ENCODE data around the gene KMT5C.

Gene KMT5C

DNA sequence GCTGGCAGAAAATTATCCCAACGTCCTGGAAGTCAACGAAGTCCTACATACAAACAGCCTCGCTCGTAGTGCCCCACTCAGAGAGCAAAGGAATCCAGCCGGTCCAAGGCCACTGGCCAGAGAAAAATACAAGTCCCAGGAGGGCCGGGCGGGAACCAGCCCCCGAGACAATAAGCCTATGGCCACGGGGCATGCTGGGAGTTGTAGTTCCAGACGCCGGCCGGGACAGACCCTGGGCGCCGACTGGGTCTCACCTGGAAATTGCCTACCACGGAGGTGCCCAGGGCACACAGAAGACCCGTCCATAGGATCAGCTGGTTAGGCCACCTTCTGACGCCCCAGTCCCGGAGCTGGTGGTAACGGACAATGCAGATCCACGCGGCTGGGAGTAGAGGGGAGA, 19.9 kb upstream of the KMT5C start (continued):
- TF ChIP-seq, protein P1, sequence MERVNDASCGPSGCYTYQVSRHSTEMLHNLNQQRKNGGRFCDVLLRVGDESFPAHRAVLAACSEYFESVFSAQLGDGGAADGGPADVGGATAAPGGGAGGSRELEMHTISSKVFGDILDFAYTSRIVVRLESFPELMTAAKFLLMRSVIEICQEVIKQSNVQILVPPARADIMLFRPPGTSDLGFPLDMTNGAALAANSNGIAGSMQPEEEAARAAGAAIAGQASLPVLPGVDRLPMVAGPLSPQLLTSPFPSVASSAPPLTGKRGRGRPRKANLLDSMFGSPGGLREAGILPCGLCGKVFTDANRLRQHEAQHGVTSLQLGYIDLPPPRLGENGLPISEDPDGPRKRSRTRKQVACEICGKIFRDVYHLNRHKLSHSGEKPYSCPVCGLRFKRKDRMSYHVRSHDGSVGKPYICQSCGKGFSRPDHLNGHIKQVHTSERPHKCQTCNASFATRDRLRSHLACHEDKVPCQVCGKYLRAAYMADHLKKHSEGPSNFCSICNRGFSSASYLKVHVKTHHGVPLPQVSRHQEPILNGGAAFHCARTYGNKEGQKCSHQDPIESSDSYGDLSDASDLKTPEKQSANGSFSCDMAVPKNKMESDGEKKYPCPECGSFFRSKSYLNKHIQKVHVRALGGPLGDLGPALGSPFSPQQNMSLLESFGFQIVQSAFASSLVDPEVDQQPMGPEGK (CRISPR knock-in tag; IDR thresholded peaks at IDR 0.05; ENCODE audit: borderline replicate concordance): no peak
- TF ChIP-seq GLIS3 (CRISPR knock-in tag; IDR thresholded peaks at IDR 0.05): no peak
- TF ChIP-seq SNAI2 (CRISPR knock-in tag; IDR thresholded peaks at IDR 0.05): no peak
- no peak for TF ChIP-seq ISL1 (CRISPR knock-in tag; IDR thresholded peaks at IDR 0.05)
- no peak for TF ChIP-seq PPARA (CRISPR knock-in tag; IDR thresholded peaks at IDR 0.05; ENCODE audit: borderline replicate concordance)
- TF ChIP-seq CSDC2 (CRISPR knock-in tag; IDR thresholded peaks at IDR 0.05): no peak
- TF ChIP-seq, protein P2, sequence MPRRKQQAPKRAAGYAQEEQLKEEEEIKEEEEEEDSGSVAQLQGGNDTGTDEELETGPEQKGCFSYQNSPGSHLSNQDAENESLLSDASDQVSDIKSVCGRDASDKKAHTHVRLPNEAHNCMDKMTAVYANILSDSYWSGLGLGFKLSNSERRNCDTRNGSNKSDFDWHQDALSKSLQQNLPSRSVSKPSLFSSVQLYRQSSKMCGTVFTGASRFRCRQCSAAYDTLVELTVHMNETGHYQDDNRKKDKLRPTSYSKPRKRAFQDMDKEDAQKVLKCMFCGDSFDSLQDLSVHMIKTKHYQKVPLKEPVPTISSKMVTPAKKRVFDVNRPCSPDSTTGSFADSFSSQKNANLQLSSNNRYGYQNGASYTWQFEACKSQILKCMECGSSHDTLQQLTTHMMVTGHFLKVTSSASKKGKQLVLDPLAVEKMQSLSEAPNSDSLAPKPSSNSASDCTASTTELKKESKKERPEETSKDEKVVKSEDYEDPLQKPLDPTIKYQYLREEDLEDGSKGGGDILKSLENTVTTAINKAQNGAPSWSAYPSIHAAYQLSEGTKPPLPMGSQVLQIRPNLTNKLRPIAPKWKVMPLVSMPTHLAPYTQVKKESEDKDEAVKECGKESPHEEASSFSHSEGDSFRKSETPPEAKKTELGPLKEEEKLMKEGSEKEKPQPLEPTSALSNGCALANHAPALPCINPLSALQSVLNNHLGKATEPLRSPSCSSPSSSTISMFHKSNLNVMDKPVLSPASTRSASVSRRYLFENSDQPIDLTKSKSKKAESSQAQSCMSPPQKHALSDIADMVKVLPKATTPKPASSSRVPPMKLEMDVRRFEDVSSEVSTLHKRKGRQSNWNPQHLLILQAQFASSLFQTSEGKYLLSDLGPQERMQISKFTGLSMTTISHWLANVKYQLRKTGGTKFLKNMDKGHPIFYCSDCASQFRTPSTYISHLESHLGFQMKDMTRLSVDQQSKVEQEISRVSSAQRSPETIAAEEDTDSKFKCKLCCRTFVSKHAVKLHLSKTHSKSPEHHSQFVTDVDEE (CRISPR knock-in tag; IDR thresholded peaks at IDR 0.05): no peak

DNA sequence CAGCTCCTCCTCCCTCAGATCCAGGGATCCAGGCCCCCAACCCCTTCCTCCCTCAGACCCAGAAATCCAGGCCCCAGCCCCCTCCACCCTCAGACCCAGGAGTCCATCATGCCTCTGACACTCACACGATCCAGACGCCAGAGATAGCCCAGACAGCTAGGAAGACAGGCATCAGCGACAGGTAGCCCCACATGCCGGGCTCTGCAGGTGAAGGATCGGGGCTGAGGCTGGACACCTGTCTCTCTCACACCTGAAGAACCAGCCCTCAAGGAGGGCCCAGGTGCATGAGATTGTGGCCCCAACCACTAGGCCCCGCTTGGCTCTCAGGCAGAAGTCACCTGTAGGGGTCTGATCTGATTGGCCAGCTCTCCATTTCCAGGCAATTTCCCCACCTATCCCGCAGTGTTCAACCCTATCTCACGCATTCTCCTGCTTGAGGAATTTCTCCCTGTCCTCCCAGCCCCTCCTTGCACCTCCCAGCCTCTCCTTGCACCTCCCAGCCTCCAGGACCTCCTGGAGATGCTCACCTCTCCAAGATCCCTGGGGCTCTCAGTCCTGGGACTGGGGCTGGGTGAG, 18.7 kb upstream of the KMT5C start:
- no peak for TF ChIP-seq RARB (CRISPR knock-in tag; IDR thresholded peaks at IDR 0.05)
- TF ChIP-seq SNAI2 (CRISPR knock-in tag; IDR thresholded peaks at IDR 0.05): no peak
- no peak for TF ChIP-seq TOX (CRISPR knock-in tag; IDR thresholded peaks at IDR 0.05; ENCODE audit: borderline replicate concordance)
- TF ChIP-seq TCF4 (CRISPR knock-in tag; IDR thresholded peaks at IDR 0.05; ENCODE audit: borderline replicate concordance): no peak
- no peak for TF ChIP-seq ISL1 (CRISPR knock-in tag; IDR thresholded peaks at IDR 0.05)
- TF ChIP-seq, protein P3, sequence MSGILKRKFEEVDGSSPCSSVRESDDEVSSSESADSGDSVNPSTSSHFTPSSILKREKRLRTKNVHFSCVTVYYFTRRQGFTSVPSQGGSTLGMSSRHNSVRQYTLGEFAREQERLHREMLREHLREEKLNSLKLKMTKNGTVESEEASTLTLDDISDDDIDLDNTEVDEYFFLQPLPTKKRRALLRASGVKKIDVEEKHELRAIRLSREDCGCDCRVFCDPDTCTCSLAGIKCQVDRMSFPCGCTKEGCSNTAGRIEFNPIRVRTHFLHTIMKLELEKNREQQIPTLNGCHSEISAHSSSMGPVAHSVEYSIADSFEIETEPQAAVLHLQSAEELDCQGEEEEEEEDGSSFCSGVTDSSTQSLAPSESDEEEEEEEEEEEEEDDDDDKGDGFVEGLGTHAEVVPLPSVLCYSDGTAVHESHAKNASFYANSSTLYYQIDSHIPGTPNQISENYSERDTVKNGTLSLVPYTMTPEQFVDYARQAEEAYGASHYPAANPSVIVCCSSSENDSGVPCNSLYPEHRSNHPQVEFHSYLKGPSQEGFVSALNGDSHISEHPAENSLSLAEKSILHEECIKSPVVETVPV (CRISPR knock-in tag; IDR thresholded peaks at IDR 0.05): no peak
- no peak for TF ChIP-seq PPARA (CRISPR knock-in tag; IDR thresholded peaks at IDR 0.05; ENCODE audit: borderline replicate concordance)
- TF ChIP-seq, protein P4, sequence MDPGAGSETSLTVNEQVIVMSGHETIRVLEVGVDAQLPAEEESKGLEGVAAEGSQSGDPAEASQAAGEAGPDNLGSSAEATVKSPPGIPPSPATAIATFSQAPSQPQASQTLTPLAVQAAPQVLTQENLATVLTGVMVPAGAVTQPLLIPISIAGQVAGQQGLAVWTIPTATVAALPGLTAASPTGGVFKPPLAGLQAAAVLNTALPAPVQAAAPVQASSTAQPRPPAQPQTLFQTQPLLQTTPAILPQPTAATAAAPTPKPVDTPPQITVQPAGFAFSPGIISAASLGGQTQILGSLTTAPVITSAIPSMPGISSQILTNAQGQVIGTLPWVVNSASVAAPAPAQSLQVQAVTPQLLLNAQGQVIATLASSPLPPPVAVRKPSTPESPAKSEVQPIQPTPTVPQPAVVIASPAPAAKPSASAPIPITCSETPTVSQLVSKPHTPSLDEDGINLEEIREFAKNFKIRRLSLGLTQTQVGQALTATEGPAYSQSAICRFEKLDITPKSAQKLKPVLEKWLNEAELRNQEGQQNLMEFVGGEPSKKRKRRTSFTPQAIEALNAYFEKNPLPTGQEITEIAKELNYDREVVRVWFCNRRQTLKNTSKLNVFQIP (CRISPR knock-in tag; IDR thresholded peaks at IDR 0.05; ENCODE audit: borderline replicate concordance, low read depth): no peak
- no peak for TF ChIP-seq ZNF565 (CRISPR knock-in tag; conservative IDR thresholded peaks at IDR 0.05; ENCODE audit: low read depth)
- TF ChIP-seq, protein P2 (CRISPR knock-in tag; IDR thresholded peaks at IDR 0.05): no peak
- no peak for TF ChIP-seq ZC3H10 (CRISPR knock-in tag; IDR thresholded peaks at IDR 0.05)
- TF ChIP-seq, protein P5, sequence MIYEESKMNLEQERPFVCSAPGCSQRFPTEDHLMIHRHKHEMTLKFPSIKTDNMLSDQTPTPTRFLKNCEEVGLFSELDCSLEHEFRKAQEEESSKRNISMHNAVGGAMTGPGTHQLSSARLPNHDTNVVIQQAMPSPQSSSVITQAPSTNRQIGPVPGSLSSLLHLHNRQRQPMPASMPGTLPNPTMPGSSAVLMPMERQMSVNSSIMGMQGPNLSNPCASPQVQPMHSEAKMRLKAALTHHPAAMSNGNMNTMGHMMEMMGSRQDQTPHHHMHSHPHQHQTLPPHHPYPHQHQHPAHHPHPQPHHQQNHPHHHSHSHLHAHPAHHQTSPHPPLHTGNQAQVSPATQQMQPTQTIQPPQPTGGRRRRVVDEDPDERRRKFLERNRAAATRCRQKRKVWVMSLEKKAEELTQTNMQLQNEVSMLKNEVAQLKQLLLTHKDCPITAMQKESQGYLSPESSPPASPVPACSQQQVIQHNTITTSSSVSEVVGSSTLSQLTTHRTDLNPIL (CRISPR knock-in tag; IDR thresholded peaks at IDR 0.05; ENCODE audit: low read depth): no peak
- TF ChIP-seq CSDC2 (CRISPR knock-in tag; IDR thresholded peaks at IDR 0.05): no peak
- no peak for TF ChIP-seq ZFP30 (CRISPR knock-in tag; IDR thresholded peaks at IDR 0.05)
- TF ChIP-seq OSR1 (CRISPR knock-in tag; IDR thresholded peaks at IDR 0.05): no peak
- no peak for TF ChIP-seq ZFP3 (CRISPR knock-in tag; IDR thresholded peaks at IDR 0.05)
- no peak for TF ChIP-seq ESRRG (CRISPR knock-in tag; IDR thresholded peaks at IDR 0.05)
- no peak for TF ChIP-seq ARNTL (CRISPR knock-in tag; IDR thresholded peaks at IDR 0.05; ENCODE audit: borderline replicate concordance, low read depth)
- TF ChIP-seq GLIS3 (CRISPR knock-in tag; IDR thresholded peaks at IDR 0.05): no peak
- ATAC-seq: no peak; the same call in 2 of the 3 replicates

Data from SK-N-SH treated with all-trans-retinoic acid at 6 μM for 48 hours (cell line).